Measurements from ENCODE around the gene DCC.
A peak's percentile ranks its signal among the peaks of the same experiment; 100 is the strongest.

DCC gene

DNA sequence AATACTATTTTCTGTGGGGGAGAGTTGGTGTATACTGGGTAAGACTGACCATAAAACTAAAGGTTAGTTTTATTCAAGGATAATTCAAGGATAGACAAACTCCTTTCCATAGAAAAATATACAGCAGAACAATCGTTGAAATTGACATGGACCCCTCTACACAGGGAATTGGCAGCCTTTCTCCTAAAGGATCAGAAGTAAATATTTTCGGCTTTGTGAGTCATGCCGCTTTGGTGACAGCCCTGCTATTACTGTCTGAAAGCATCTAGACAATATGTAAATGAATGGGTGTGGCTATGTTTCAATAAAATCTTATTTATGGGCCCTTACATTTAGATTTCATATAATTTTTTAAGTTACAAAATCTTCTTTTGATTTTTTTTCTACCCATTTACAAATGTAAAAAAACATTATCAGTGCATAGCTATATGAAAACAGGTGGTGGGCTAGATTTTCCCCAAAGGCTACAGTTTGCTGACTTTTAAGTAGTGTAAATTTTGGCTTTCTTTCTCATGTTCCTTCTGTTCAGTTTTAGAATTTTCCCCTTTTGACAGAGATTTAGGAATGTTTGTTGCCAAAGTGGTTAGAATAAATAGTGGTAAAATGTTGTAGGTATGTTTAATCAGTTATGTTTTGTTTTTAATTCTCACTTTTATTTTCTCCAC is 270.6 kb downstream of the DCC start:
- DNase-seq: no peak

DNA sequence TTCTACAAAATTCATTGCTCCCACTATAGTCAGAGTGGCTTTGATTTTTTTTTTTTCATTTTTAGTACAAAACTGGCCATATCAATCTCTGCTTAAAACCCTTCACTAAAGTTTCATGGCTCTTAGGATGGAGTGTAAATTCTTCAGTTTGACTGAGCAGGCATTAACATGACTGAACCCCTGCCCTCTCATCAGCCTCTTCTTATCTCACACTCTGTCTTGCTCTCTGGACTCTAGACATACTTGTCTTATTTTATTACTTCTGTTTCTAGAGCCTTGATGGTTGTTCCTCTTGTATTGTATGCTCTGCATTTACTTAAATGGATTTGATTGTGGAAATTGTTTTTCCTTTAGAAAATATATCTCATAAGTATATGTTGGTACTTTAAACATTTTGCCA is 272.4 kb downstream of the DCC start:
- no peak for DNase-seq

DNA sequence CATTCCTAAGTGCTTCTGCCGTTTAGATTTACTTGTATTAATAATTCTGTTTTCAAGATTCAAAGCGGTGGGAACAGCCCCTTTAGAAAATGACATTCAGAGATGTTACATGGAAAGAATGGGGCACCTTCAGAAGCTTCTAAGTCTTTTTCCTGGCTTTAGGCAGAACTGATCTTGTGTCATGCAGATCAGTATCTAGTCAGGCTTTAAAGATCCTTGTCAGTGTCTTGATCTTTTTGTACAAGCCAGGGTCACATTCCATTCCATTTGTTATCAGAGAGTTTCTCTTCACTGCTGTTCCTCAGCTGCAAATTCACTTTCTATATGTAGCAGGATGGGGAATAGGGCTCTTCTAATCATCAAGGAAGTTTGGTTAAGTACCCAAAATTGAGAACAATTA is 275.3 kb downstream of the DCC start:
- no peak for DNase-seq

DNA sequence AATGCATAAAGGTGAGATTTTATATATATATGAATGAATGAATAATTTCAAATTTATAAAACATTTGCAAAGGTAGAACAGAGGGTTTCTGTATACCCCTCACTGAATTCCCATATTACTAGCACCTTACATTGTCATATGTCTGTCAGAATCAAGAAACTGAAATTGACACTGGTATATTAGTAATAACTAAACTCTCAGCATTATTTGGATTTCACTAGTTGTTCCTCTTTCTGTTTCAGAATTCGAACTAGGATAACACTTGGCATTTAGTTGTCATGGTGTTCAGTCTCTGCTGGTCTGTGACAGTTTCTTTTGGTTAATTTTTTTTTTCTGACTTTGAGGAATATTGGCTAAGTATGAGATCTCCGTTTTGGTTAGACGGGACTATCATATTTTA is 275.9 kb downstream of the DCC start:
- DNase-seq: no peak

DNA sequence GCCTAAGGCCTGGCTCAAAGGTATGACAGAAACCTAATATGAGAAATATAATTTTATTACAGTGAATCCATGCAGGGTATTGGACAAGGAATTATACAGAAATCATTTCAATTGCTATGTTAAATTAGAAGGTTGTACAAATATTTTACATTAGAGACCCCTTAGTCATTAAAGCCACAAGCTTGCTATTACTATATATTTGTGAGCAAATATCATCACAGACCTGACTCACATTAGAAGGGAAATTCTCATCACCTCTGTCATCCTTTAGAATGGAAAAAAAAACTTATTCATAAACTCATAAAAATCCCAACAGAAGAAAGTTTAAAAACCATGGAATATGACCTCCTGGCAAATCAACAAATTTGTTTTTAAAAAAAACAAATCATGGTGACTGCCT is 277.9 kb downstream of the DCC start:
- DNase-seq: no peak

DNA sequence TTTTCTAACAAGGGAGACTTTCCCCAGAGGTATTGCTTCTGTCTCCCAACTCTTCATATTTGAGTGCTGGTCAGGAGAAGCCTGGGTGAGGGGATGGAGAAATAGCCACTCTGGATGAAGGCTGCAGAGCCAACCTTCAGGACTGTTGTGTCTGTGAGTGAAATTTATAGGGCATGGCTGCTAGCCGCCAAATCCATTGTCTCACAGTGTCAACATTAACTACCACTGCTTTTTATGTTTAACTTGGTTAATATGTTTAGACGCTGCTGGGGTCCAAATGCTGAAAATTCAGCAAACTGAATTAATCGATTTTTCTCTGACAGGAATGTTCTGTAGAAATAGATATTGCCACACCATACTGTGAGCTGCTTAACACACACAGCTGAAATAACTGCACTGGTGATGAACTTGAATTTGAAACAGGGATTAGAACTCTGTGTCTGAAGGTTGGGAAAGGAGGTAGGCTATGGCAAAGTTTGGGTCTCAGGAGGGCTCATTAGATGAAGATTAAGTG is 281.0 kb downstream of the DCC start:
- DNase-seq: no peak

DNA sequence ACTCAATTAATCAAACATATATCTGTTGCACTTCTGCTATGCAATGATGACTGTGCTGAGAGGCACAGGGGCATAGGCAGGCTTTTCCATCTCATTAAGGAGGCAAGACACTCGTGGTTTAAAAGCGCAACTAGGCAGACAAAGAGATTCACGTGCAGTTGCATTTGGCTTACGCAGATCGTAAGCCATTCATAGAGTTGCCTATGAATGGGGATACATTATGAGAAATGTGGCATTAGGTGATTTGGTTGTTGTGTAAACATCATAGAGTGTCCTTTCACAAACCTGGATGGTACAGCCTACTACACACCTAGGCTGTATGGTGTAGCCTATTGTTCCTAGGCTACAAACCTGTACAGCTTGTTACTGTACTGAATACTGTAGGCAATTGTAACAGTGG is 284.7 kb downstream of the DCC start:
- no peak for DNase-seq

DNA sequence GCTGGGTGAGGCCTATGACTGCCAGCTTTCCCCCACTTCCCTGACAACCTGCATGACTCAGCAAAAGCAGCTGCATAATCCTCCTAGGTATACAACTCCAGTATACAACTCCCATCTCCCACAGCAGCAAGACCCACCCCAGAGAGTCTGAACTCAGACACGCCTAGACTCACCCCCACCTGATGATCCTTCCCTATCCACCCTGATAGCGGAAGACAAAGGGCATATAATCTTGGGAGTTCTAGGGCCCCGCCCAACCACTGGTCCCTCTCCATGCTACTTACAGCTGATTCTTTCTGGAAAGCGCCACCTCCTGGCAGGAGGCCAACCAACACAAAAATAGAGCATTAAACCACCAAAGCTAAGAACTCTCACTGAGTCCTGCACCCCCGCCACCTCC is 296.5 kb downstream of the DCC start:
- DNase-seq: no peak

DNA sequence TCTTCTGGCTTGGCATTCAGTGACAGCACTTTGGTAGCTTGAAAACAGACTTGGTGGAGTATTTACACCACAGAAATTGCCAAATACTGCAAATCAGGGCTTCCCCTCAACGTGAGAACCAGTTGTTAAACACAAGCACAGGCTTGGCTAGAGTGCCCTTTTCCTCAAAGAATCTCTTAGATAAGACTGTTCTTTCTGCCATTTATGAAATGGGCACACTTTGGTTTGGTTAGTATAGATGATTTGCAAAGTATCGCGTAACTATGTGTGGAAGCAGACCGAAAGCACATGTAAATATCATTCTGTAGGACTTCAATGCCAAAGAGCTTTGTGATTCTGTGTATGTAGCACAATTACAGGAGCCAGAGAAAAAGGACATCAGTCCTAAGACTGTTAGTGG is 308.2 kb downstream of the DCC start:
- no peak for DNase-seq

DNA sequence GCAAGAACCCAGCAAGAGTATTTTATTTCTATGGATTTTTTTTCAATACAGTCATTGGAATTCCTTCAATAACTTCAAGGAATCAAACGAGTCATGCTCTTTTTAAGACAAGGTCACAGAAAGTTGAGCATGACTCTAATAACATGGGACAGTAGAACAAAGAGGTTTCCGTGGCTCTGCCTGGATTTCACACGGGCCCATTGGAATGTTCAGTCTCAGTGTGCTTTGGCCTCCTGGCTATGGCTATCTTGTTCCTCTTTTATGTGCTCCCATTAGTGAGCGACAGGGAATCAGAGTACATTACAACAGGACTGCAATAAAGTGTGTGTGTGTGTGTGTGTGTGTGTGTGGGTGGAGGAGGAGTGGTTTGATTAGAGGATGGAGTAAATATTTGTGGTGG is 312.4 kb downstream of the DCC start:
- no peak for DNase-seq

DNA sequence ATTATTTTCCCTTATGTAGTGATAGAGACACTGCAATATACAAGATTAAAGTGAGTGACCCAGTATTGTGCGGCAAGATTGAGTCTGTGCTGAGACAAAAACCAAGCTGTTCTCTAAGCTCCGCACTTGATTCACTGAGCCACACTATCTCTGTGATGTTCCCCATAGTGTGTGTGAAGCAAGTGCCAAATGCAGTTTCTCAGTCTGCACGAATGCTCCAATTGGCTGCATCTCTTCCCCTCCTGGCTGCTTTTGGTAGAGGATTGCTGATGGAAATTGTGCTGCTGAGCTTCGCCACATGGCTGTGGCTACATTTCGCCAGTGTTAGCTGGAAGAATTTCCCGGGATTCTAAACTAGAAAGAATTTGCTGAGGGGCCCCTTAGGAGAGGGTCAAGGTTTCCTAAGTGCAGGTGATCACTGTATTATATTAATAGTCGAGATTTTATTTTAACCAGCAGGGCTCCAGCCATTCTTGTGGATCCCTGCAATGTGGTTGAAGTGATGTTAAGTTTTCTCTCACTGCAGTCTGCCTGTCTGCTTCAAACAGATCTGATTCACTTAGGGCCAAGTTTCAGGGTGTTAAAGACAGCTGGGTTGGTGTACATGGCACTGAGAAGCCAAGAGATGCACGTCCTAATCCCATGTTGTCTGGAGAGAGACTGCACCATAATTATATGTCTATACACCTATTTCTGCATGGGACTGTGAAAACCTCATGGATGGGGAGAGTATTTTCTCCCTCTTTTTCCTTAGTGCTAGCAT is 317.2 kb downstream of the DCC start:
- no peak for DNase-seq

DNA sequence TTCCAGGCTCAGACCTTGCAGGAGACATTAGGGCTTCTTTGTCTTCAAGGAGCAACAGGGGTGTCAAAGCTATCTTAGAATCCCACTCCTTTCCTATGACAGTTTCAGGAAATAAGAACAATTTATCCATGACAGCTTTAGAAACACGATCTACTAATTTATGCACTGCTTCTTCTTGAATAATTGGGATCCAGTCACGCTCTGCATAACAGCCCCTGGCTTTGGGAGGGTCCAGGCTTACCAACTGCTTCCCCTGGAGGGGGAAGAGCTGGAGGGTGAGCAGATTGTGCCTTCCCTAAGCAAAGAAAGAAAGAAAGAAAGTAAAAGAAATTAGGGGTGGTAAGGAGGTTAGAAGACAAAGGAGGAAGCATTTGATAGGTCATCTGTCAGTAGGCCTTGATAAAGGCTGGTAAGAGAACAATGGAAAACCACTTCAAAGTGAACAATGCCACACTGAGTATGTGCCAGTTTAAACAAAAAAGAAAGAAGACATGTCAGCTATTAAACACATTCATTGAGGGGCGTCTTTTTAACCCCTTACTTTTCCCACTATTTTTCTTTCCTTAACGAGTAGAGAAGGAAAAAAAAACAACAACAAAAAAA is 327.6 kb downstream of the DCC start:
- DNase-seq: no peak

DNA sequence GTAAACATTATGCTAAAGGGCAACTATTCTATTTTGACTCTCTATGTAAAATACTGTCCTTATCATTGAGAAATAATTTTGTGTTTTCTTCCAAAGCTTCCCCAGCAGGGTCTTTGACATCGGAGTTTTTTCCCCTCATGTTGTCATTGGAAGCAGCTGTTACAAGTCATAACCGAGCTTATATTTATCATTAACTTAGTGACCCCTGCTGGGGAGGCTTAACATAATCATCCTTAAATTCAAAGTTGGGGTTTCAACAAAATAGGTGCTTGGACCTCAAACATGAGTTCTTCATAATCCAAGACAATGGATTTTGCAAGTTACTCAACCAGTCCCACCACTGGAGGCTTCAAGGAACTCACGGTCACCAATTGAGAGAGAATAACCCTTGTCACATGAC is 330.9 kb downstream of the DCC start:
- peak; percentile 3 for DNase-seq

DNA sequence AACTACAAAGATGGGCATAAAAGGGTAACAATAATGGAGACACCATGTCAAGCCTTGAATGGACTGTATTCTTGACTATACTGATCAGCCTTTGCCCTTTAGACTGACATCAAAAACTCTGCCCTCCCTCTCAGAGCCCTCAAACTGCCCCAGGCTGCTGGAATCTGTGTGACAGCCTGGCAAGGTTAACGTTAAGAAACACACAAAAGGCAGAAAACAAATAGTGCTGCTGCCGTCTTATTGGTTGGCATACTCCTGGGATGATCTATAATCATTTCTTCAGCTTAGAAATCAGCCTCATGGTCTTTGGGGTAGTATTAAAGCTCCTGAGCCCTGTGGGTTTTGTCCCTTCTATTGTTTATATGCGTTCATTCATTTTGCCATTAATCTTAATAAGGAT is 338.0 kb downstream of the DCC start:
- no peak for DNase-seq

DNA sequence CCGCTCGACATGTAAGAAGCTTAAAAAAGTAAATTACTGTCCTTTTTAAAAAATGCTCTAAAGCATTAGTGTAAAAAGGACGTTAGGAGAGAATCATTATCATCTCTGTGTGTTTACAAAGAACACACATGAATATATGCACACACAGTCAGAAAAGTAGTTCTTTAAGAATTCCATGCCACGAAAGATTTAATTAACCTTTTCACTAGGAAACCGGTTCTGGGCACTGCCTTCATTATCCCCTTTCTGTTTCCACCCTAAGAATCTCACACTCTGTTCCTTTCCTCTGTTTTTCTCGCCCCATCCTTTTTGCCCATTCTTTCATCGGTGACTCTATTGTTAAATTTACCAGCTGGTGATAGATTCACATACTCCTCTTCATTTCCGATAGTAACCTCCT is 338.6 kb downstream of the DCC start:
- no peak for DNase-seq

DNA sequence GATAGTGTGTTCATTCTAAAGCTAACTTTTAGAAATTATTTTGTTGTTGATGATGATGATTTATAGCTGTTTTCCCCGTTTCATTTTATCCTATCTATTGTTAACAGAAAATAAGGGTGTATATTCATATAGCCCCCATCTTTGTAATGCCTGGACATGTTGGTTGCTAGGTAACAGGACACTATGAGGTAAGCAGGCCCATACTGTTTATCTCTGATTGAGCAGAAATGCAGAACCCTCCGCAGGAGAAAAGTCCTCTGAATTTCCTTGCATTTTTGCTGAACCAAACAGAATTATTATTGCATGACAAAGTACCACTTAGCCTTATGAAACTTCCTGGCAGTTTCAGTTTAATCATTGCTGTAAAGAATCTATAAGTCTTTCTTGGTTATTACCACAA is 339.4 kb downstream of the DCC start:
- DNase-seq: no peak

DNA sequence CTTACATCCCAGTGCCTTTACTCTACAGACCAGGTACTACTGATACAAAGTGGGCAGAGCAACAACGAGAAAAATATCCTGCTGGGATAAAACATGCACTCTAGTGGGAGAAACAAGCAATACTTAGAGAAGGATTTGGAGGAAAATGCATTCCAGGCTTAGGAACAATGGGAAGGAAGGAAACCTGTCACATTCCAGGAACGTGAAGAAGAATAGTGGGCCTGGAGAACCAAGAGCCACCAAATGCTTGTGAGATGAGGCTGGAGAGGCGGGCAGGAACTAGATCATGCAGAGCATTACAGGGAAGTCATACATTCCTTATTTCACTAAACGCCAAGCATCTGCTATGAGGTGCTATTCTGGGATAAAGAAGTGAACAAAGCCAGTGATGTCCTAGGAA is 342.3 kb downstream of the DCC start:
- no peak for DNase-seq

DNA sequence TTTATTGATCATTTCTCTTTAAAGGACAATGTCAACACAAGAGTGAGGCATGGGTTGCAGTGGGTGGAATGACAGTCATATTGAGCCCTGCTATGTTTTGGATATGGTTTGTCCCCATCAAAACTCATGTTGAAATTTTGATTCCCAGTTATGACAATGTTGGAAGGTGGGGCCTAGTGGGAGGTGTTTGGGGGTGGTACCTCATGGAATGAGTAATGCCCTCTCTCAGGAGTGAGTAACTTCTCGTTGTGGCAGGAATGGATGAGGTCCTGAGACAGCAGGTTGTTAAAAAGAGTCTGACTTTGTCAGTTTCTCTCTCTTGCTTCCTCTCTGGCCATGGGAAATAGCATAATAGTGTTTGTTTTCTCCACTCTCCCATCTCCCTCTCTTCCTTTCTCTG is 345.3 kb downstream of the DCC start:
- no peak for DNase-seq

DNA sequence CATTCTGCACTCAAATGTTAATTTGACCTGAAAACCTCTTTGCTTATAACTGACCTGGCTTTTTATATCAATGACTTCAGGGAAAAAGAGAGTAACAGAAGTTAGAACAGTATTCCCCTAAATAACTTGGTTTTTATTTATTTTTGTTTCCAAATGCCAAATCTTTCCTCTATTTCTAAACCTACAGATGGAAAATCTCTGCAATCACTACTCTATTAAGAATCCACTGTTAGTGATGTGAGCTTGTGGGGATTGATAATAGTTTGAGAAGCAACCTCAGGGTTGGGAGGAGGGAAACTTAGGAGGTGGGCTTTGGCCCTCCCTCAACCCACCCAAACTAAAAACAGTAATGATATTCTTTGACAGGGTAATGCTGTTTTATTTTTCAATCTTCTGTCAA is 351.8 kb downstream of the DCC start:
- DNase-seq: no peak

DNA sequence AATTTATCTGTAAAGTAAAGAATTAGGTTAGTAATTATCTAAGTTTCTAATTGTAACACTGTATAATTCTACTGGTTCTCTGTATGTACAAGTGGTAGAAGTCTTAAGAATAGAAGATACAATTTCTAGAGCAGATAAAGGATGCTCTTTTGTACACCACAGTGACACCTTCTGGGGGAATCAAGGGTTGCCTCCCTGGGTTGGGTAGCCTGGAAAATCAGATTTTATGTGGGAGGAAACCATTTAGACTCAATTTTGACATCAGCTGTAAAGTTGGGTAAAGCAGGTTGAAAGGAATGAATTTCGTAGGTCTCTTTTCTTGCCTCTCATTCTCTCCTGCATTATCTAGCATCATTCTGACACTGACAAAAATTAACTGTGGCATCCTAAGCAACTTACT is 354.8 kb downstream of the DCC start:
- DNase-seq: no peak

DNA sequence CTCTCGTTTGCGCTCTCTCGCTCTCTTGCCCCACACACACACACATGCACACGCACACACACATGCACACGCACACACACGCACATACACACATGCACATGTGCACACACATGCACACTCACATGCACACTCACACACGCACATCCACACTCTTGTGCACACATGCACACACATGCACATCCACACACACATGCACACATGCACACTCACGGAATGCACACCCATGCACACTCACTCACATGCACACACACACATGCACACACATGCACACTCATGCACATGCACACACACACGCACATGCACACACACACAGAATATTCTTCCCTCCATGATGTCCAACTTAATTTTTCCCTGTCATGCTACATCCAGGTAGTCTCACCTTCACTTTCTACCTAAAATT is 360.1 kb downstream of the DCC start:
- DNase-seq: no peak

DNA sequence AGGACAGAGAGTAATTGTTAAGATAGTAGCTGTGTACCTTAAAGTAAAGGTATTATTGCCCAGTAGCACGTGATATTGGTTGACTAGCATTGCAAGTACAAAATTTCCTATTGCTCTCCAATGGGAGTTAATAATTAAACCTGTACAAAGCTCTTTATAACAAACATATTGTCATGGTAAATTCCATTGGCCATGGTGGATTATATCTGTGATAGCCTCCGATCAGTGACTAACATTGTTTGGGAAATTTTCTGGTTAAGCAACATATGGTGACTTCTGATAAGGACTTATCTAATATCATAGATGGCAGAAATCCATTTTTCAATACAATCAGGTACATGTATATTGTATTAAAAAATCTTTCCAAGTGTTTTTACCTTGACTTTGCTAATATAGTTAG is 360.8 kb downstream of the DCC start:
- no peak for DNase-seq

DNA sequence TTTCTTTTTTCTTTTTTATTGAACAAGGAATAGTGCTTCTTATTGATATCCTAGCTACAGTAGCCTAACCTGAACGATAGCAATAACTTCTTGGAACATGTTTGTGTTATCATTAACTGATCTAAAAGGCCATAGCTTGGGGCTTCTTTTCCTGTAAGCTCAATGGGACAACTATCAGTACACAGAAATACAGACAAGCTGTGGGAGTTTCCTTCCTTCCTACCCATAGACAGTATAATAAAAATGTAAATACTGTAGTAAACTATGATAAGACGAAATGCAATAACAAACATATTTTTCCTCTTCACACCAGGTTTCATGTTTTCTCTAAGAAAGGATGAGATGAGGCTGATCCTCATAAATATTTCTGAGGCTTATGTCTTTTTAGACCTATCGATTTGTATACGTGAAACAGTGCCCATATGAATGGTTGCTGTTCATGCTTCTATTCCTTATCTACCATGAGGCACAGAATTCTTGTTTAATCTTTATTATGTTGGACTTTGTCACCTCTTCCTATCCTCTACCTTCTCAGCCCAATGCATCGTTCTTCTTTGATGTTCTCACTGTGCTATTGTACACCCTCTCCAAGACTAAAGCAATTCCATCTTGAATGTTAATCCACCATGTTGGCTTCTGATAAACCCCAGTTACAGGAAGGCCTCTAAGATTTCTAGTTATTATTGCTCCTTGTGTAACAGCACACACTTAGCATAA is 361.4 kb downstream of the DCC start:
- no peak for DNase-seq

DNA sequence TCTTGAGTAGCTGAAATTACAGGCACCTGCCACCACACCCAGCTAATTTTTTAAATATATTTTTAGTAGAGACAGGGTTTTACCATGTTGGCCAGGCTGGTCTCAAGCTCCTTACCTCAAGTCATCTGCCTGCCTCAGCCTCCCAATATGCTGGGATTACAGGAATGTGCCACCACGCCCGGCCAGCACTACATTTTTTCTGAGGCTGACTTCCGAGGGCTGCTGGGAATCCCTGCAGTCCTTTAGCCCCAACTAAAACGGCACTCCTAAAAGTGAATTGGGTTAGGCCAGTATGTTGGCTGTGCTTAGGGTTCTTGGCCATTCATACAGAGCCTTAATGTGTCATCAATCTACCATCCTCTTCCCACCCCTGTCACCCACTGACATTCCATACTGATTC is 375.4 kb downstream of the DCC start:
- DNase-seq: no peak
